Measurements from ENCODE around the gene LSM7. TPM values are rescaled to one million over a fixed set of nuclear protein-coding genes. Genes with fewer than 3 reads are reported as not detected.

The LSM7 gene
- total and polyA plus RNA-seq, 9 of the 15 experiments (the other 6 are each of a cell fraction or from before 2014, with no cell fraction given), result 40.5 to 690 (median 265) TPM

DNA sequence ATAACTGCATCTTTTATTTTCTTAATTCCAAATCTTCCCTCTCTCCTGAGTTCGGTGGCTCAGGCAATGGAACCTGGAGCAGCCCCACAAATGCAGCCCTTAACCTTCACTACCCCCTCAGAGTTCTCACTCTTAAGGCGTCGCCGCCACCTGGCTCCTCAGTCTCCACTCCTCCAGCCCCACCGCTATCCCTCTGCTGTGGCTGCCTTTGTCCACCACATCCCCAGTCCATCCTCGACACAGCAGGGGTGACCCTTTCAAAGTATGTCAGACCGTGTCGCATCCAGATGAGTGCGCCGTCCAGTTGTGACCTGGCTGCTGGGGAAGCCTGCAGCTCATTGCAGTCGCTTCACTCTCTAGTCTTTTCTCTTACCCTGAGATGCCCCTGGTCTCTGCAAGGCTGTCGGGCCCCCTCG lies 1.1 kb upstream of the LSM7 start:
- Histone ChIP-seq H3K79me2 (ENCODE audit: control insufficient read depth, insufficient read depth, low read length) (peaks cover 93% of the 10 kb centered on the region), H3K27ac (ENCODE audit: extremely low read depth, low read depth, low read length) (peak overlapping the region; percentile 74), H4K20me1 (replicated peaks; ENCODE audit: control insufficient read depth, insufficient read depth, low read length) (no peaks in the 10 kb centered on the region), H3K4me1 (replicated peaks in 1 of 2; ENCODE audit: control insufficient read depth in 2 of 2, insufficient read depth in 2 of 2, low read length in 2 of 2) (peaks cover 28 to 76% of the 10 kb centered on the region in 2 experiments; a peak in 4 of 5 replicates), H3K27me3 (ENCODE audit: control insufficient read depth in 2 of 2, insufficient read depth in 2 of 2, low read length in 2 of 2) (no peaks in the 10 kb centered on the region), H3K36me3 (ENCODE audit: control insufficient read depth, insufficient read depth, low read length) (peaks cover 42% of the 10 kb centered on the region), H2AFZ (ENCODE audit: low read depth, low read length) (no peak overlapping the region), H3K9me1 (ENCODE audit: control insufficient read depth, insufficient read depth, low read length) (no peaks in the 10 kb centered on the region), H3K4me3 (peak overlapping the region; percentile 98), H3K9ac (ENCODE audit: insufficient read depth in 1 of 2, low read depth in 2 of 2, low read length in 2 of 2) (peak overlapping the region; percentile 90 to 99), H3K4me2 (ENCODE audit: insufficient read depth, low read length) (peak overlapping the region; percentile 88), H3K9me3 (replicated peaks; ENCODE audit: control insufficient read depth, insufficient read depth, low read depth, low read length) (no peaks in the 10 kb centered on the region)
- no TSS peak for BruUV-seq (replicated peaks)
- FAIRE-seq, result no peak
- peak; percentile 72 for ATAC-seq
- peak in 2 of 4 experiments; percentile 56 to 62 for DNase-seq (ENCODE audit: extremely low read depth in 1 of 4, low spot score in 3 of 4)
- in situ Hi-C loops (cut with MboI), result no loop called here
- CTCF ChIA-PET (ENCODE audit: low intra/inter-chr PET ratio), result no interaction called here
- POLR2A ChIA-PET, result interaction anchor here (0.7 kb wide), 2 partner anchors 94 to 445 kb away, joined by 3 read pairs; no protein-coding TSS in a partner anchor
- WGBS (ENCODE audit: insufficient coverage, low coverage, missing lambda C conversion rate), result 26% methylated on average over 13 of the region's 13 CpGs
- intact Hi-C loops (cut with micrococcal nuclease), result loop anchor here (10.0 kb wide), 1 partner anchor 55 kb away; no protein-coding TSS in a partner anchor
- TF ChIP-seq PTRF (tag; IDR thresholded peaks at IDR 0.05) (no peak), FOSL1 (tag; conservative IDR thresholded peaks at IDR 0.05) (no peak), SMAD1 (IDR thresholded peaks at IDR 0.05; ENCODE audit: low read depth, low read length, partially characterized antibody) (no peak), ZNF699 (CRISPR knock-in tag; IDR thresholded peaks at IDR 0.05; ENCODE audit: insufficient replicate concordance) (no peak), ZKSCAN1 (IDR thresholded peaks at IDR 0.05; ENCODE audit: low read depth, low read length) (no peak), ZNF696 (CRISPR knock-in tag; conservative IDR thresholded peaks at IDR 0.05) (no peak), TEAD4 (IDR thresholded peaks at IDR 0.05; ENCODE audit: low read length) (no peak), TEAD4 (CRISPR knock-in tag; IDR thresholded peaks at IDR 0.05; ENCODE audit: borderline replicate concordance) (no peak), GABPB1 (CRISPR knock-in tag; IDR thresholded peaks at IDR 0.05) (peak; percentile 61), SIX5 (IDR thresholded peaks at IDR 0.05; ENCODE audit: borderline replicate concordance in 1 of 2, insufficient read depth in 1 of 2, low read depth in 1 of 2, low read length in 2 of 2) (no peak), HNRNPH1 (optimal IDR thresholded peaks at IDR 0.05; ENCODE audit: low read depth, low read length) (no peak), HMGN3 (IDR thresholded peaks at IDR 0.05; ENCODE audit: borderline replicate concordance, extremely low read depth, insufficient read length, low read depth, low read length) (no peak), ARID1B (IDR thresholded peaks at IDR 0.05) (no peak), POLR2H (tag; IDR thresholded peaks at IDR 0.05; ENCODE audit: low read depth) (no peak), CXXC5 (CRISPR knock-in tag; IDR thresholded peaks at IDR 0.05) (no peak)
- TF ChIP-seq, protein P1, sequence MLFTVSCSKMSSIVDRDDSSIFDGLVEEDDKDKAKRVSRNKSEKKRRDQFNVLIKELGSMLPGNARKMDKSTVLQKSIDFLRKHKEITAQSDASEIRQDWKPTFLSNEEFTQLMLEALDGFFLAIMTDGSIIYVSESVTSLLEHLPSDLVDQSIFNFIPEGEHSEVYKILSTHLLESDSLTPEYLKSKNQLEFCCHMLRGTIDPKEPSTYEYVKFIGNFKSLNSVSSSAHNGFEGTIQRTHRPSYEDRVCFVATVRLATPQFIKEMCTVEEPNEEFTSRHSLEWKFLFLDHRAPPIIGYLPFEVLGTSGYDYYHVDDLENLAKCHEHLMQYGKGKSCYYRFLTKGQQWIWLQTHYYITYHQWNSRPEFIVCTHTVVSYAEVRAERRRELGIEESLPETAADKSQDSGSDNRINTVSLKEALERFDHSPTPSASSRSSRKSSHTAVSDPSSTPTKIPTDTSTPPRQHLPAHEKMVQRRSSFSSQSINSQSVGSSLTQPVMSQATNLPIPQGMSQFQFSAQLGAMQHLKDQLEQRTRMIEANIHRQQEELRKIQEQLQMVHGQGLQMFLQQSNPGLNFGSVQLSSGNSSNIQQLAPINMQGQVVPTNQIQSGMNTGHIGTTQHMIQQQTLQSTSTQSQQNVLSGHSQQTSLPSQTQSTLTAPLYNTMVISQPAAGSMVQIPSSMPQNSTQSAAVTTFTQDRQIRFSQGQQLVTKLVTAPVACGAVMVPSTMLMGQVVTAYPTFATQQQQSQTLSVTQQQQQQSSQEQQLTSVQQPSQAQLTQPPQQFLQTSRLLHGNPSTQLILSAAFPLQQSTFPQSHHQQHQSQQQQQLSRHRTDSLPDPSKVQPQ (CRISPR knock-in tag; IDR thresholded peaks at IDR 0.05; ENCODE audit: borderline replicate concordance), result no peak
- TF ChIP-seq, protein P2, sequence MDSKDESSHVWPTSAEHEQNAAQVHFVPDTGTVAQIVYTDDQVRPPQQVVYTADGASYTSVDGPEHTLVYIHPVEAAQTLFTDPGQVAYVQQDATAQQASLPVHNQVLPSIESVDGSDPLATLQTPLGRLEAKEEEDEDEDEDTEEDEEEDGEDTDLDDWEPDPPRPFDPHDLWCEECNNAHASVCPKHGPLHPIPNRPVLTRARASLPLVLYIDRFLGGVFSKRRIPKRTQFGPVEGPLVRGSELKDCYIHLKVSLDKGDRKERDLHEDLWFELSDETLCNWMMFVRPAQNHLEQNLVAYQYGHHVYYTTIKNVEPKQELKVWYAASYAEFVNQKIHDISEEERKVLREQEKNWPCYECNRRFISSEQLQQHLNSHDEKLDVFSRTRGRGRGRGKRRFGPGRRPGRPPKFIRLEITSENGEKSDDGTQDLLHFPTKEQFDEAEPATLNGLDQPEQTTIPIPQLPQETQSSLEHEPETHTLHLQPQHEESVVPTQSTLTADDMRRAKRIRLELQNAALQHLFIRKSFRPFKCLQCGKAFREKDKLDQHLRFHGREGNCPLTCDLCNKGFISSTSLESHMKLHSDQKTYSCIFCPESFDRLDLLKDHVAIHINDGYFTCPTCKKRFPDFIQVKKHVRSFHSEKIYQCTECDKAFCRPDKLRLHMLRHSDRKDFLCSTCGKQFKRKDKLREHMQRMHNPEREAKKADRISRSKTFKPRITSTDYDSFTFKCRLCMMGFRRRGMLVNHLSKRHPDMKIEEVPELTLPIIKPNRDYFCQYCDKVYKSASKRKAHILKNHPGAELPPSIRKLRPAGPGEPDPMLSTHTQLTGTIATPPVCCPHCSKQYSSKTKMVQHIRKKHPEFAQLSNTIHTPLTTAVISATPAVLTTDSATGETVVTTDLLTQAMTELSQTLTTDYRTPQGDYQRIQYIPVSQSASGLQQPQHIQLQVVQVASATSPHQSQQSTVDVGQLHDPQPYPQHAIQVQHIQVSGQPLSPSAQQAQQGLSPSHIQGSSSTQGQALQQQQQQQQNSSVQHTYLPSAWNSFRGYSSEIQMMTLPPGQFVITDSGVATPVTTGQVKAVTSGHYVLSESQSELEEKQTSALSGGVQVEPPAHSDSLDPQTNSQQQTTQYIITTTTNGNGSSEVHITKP (IDR thresholded peaks at IDR 0.05; ENCODE audit: partially characterized antibody), result no peak

Measured in K562 (cell line).